ENCODE data around the gene SIL1. TPM values are rescaled to one million over a fixed set of nuclear protein-coding genes. Genes with fewer than 3 reads are reported as not detected.
"Not testable (repeated sequence)": the region's sequence is repeated elsewhere in the genome, so short reads cannot be mapped to it uniquely, and the experiment has no call there.

Gene SIL1
- total and polyA plus RNA-seq, 9 of the 15 experiments (the other 6 are each of a cell fraction or from before 2014, with no cell fraction given), result 1.3 to 30.5 (median 18.1) TPM

- TF ChIP-seq TCFL5 (CRISPR knock-in tag; conservative IDR thresholded peaks at IDR 0.05) (no peak), NBN (IDR thresholded peaks at IDR 0.05; ENCODE audit: low read depth) (no peak), RBM39 (optimal IDR thresholded peaks at IDR 0.05; ENCODE audit: low read depth, low read length) (no peak), HLTF (IDR thresholded peaks at IDR 0.05) (no peak), ZNF140 (CRISPR knock-in tag; IDR thresholded peaks at IDR 0.05) (no peak), HEY1 (CRISPR knock-in tag; IDR thresholded peaks at IDR 0.05; ENCODE audit: borderline replicate concordance) (no peak), PYGO2 (tag; IDR thresholded peaks at IDR 0.05) (no peak)
- Histone ChIP-seq H3K27ac (ENCODE audit: extremely low read depth, low read depth, low read length) (no peak overlapping the region), H3K4me2 (ENCODE audit: insufficient read depth, low read length) (no peak overlapping the region), H4K20me1 (replicated peaks; ENCODE audit: control insufficient read depth, insufficient read depth, low read length) (peaks cover 2% of the 10 kb centered on the region; the same call in 1 of the 2 replicates), H3K9me1 (ENCODE audit: control insufficient read depth, insufficient read depth, low read length) (no peaks in the 10 kb centered on the region), H3K4me1 (replicated peaks in 1 of 2; ENCODE audit: control insufficient read depth in 2 of 2, insufficient read depth in 2 of 2, low read length in 2 of 2) (peaks cover 0 to 11% of the 10 kb centered on the region in 2 experiments; a peak in 2 of 5 replicates), H3K9ac (ENCODE audit: insufficient read depth in 1 of 2, low read depth in 2 of 2, low read length in 2 of 2) (no peak overlapping the region), H2AFZ (ENCODE audit: low read depth, low read length) (no peak overlapping the region), H3K4me3 (no peak overlapping the region), H3K79me2 (ENCODE audit: control insufficient read depth, insufficient read depth, low read length) (no peaks in the 10 kb centered on the region), H3K27me3 (ENCODE audit: control insufficient read depth in 2 of 2, insufficient read depth in 2 of 2, low read length in 2 of 2) (no peaks in the 10 kb centered on the region), H3K36me3 (ENCODE audit: control insufficient read depth, insufficient read depth, low read length) (no peaks in the 10 kb centered on the region), H3K9me3 (replicated peaks; ENCODE audit: control insufficient read depth, insufficient read depth, low read depth, low read length) (no peaks in the 10 kb centered on the region)
- ATAC-seq (no peak), FAIRE-seq (no peak), DNase-seq (ENCODE audit: extremely low read depth in 1 of 4, low spot score in 3 of 4) (no peak)
- no TSS peak for BruUV-seq (replicated peaks)
- in situ Hi-C loops (cut with MboI), result no loop called here
- intact Hi-C loops (cut with micrococcal nuclease), result no loop called here
- POLR2A ChIA-PET, result interaction anchor here (0.6 to 0.9 kb wide), 2 partner anchors 8 to 10 kb away, joined by 3 read pairs; no protein-coding TSS in a partner anchor
- WGBS (ENCODE audit: insufficient coverage, low coverage, missing lambda C conversion rate), result 92% methylated on average over 7 of the region's 7 CpGs
- CTCF ChIA-PET (ENCODE audit: low intra/inter-chr PET ratio), result no interaction called here
These were observed 31.1 kb downstream of the SIL1 start for GRCh38 chr5:139167063-139167462.

- H3K9me1 ChIP-seq (ENCODE audit: control insufficient read depth, insufficient read depth, low read length); H3K9me3 ChIP-seq (replicated peaks; ENCODE audit: control insufficient read depth, insufficient read depth, low read depth, low read length); CTCF ChIA-PET (ENCODE audit: low intra/inter-chr PET ratio); BruUV-seq (replicated peaks); intact Hi-C loops (cut with micrococcal nuclease); H3K36me3 ChIP-seq (ENCODE audit: control insufficient read depth, insufficient read depth, low read length); DNase-seq (ENCODE audit: extremely low read depth in 1 of 4, low spot score in 3 of 4); H3K27ac ChIP-seq (ENCODE audit: extremely low read depth, low read depth, low read length); H3K4me3 ChIP-seq; H4K20me1 ChIP-seq (replicated peaks; ENCODE audit: control insufficient read depth, insufficient read depth, low read length); FAIRE-seq; in situ Hi-C loops (cut with MboI); H2AFZ ChIP-seq (ENCODE audit: low read depth, low read length); H3K27me3 ChIP-seq (ENCODE audit: control insufficient read depth in 2 of 2, insufficient read depth in 2 of 2, low read length in 2 of 2); H3K9ac ChIP-seq (ENCODE audit: insufficient read depth in 1 of 2, low read depth in 2 of 2, low read length in 2 of 2); H3K4me2 ChIP-seq (ENCODE audit: insufficient read depth, low read length); ATAC-seq; H3K79me2 ChIP-seq (ENCODE audit: control insufficient read depth, insufficient read depth, low read length): not testable (repeated sequence)
- WGBS (ENCODE audit: insufficient coverage, low coverage, missing lambda C conversion rate), result 27% methylated on average over 3 of the region's 3 CpGs
- peaks cover 0 to 13% of the 10 kb centered on the region in 2 experiments; a peak in 2 of 5 replicates for H3K4me1 ChIP-seq (replicated peaks in 1 of 2; ENCODE audit: control insufficient read depth in 2 of 2, insufficient read depth in 2 of 2, low read length in 2 of 2)
- POLR2A ChIA-PET, result interaction anchor here (0.6 to 1.3 kb wide), 5 partner anchors 15 to 467 kb away, joined by 3 to 4 read pairs (median 3); no protein-coding TSS in a partner anchor
These were observed 33.3 kb downstream of the SIL1 start for GRCh38 chr5:139164897-139165296.
